ENCODE results near the gene EFNA1.

Gene EFNA1

GRCh38 chr1:155134322-155134721, 6.6 kb downstream of the EFNA1 start:
- peak overlapping the region; percentile 86 for H3K4me3 ChIP-seq (ENCODE audit: low read depth, low read length, poor library complexity, severe bottlenecking)
- peaks cover 25% of the 10 kb centered on the region for H3K4me1 ChIP-seq (ENCODE audit: insufficient read depth, low read length, severe bottlenecking)
- TF ChIP-seq CTCF (IDR thresholded peaks at IDR 0.05; ENCODE audit: low read length) (no peak), EZH2 (IDR thresholded peaks at IDR 0.05; ENCODE audit: borderline replicate concordance, low read length) (no peak)
- no peaks in the 10 kb centered on the region for H3K79me2 ChIP-seq (ENCODE audit: insufficient read depth, low read length)
- H3K27me3 ChIP-seq (ENCODE audit: insufficient read depth, low read length) = no peaks in the 10 kb centered on the region
- 0 out of 2 replicates have a peak, but pooled peaks cover 3% of the 10 kb centered on the region for H3F3A ChIP-seq (ENCODE audit: insufficient read depth, low read length)
- H2AFZ ChIP-seq (ENCODE audit: low read length) = no peak overlapping the region
- H3K36me3 ChIP-seq (ENCODE audit: insufficient read depth, low read length) = no peaks in the 10 kb centered on the region
- no peaks in the 10 kb centered on the region for H4K20me1 ChIP-seq (ENCODE audit: insufficient read depth, low read length)
- no peak overlapping the region for H3K27ac ChIP-seq (ENCODE audit: low read depth, low read length, poor library complexity, severe bottlenecking)
- H3K9me2 ChIP-seq (ENCODE audit: low read depth, low read length) = no peaks in the 10 kb centered on the region
- peak overlapping the region; percentile 86; the same call in 1 of the 2 replicates for H3K4me2 ChIP-seq (ENCODE audit: low read length)
- H3K9ac ChIP-seq (ENCODE audit: low read length) = peak overlapping the region; percentile 90; the same call in 1 of the 2 replicates
- H3K9me3 ChIP-seq (ENCODE audit: low read length) = no peaks in the 10 kb centered on the region

GRCh38 chr1:155134880-155135414, 7.3 kb downstream of the EFNA1 start:
- Histone ChIP-seq H3K9me3 (ENCODE audit: low read length) (no peaks in the 10 kb centered on the region), H3K9me2 (ENCODE audit: low read depth, low read length) (no peaks in the 10 kb centered on the region), H3K4me3 (ENCODE audit: low read depth, low read length, poor library complexity, severe bottlenecking) (peak overlapping the region; percentile 86), H4K20me1 (ENCODE audit: insufficient read depth, low read length) (no peaks in the 10 kb centered on the region), H3K4me1 (ENCODE audit: insufficient read depth, low read length, severe bottlenecking) (peaks cover 31% of the 10 kb centered on the region), H3K79me2 (ENCODE audit: insufficient read depth, low read length) (no peaks in the 10 kb centered on the region), H3K27me3 (ENCODE audit: insufficient read depth, low read length) (no peaks in the 10 kb centered on the region), H3K4me2 (ENCODE audit: low read length) (peak overlapping the region; percentile 86), H2AFZ (ENCODE audit: low read length) (no peak overlapping the region), H3K9ac (ENCODE audit: low read length) (peak overlapping the region; percentile 90), H3F3A (ENCODE audit: insufficient read depth, low read length) (0 out of 2 replicates have a peak, but pooled peaks cover 3% of the 10 kb centered on the region), H3K27ac (ENCODE audit: low read depth, low read length, poor library complexity, severe bottlenecking) (peak overlapping the region; percentile 3), H3K36me3 (ENCODE audit: insufficient read depth, low read length) (no peaks in the 10 kb centered on the region)
- TF ChIP-seq CTCF (IDR thresholded peaks at IDR 0.05; ENCODE audit: low read length) = no peak
- no peak for TF ChIP-seq EZH2 (IDR thresholded peaks at IDR 0.05; ENCODE audit: borderline replicate concordance, low read length)

- Histone ChIP-seq H3K9me2 (ENCODE audit: low read depth, low read length) (no peaks in the 10 kb centered on the region), H3F3A (ENCODE audit: insufficient read depth, low read length) (0 out of 2 replicates have a peak, but pooled peaks cover 3% of the 10 kb centered on the region), H2AFZ (ENCODE audit: low read length) (no peak within 1 kb of the TSS), H3K36me3 (ENCODE audit: insufficient read depth, low read length) (no peaks in the 10 kb centered on the region), H3K4me1 (ENCODE audit: insufficient read depth, low read length, severe bottlenecking) (peaks cover 32% of the 10 kb centered on the region), H3K79me2 (ENCODE audit: insufficient read depth, low read length) (no peaks in the 10 kb centered on the region), H3K9me3 (ENCODE audit: low read length) (no peaks in the 10 kb centered on the region), H3K4me3 (ENCODE audit: low read depth, low read length, poor library complexity, severe bottlenecking) (peak within 1 kb of the TSS; percentile 86), H3K27ac (ENCODE audit: low read depth, low read length, poor library complexity, severe bottlenecking) (peak within 1 kb of the TSS; percentile 75), H3K4me2 (ENCODE audit: low read length) (peak within 1 kb of the TSS; percentile 86), H3K27me3 (ENCODE audit: insufficient read depth, low read length) (no peaks in the 10 kb centered on the region), H4K20me1 (ENCODE audit: insufficient read depth, low read length) (no peaks in the 10 kb centered on the region), H3K9ac (ENCODE audit: low read length) (peak within 1 kb of the TSS; percentile 90)
- TF ChIP-seq CTCF (IDR thresholded peaks at IDR 0.05; ENCODE audit: low read length) (no peak), EZH2 (IDR thresholded peaks at IDR 0.05; ENCODE audit: borderline replicate concordance, low read length) (no peak)
These were observed 7.8 kb downstream of the EFNA1 start, which contains the start of gene SLC50A1 for GRCh38 chr1:155135415-155136028. Gene SLC50A1, plus strand, starts transcription at chr1:155135852. Its CDS starts 60 bp downstream, at chr1:155135912.
